OCI-LY1 (cell line): Measurements from ENCODE around the gene PIGV.

ENCODE experiments used
- CTCF ChIP-seq: fragments of 200-600 bp; sonication (generic), shearing (Covaris generic); IDR thresholded peaks from 2 replicates; pipeline ENCODE4 v1.5.1; 2017; ENCODE audit warnings: mild to moderate bottlenecking, antibody characterized with exemption, low read length, moderate library complexity, mixed read lengths
- EZH2 ChIP-seq: fragments of 200-600 bp; sonication (generic), shearing (Covaris generic); IDR thresholded peaks from 2 replicates; pipeline ENCODE4 v1.8.0; 2017; ENCODE audit warnings: borderline replicate concordance, mixed run types, mild to moderate bottlenecking, antibody characterized with exemption, low read length, moderate library complexity, mixed read lengths

GRCh38 chr1:26832249-26832960, 44.7 kb downstream of the PIGV start:
- no peak for TF ChIP-seq CTCF
- TF ChIP-seq EZH2 = no peak
